Endothelial cell of umbilical vein (primary cell): ENCODE data around the gene MATK. TPM values are rescaled to one million over a fixed set of nuclear protein-coding genes. Genes with fewer than 3 reads are reported as not detected.

Experiments
- BruUV-seq: library from RNA; stranded (reverse); fragments of 400-500 nt; replicated peaks from 2 replicates; lab custom pipeline; 2021; lab: Mats Ljungman, UMichigan
- CTCF ChIA-PET: fragments of 300-600, 350-600 bp; sonication (Branson Sonifier 250); formaldehyde crosslinking; loops from one replicate; lab custom pipeline; 2021; ENCODE audit warnings: antibody characterized with exemption, inconsistent platforms; lab: Charles Lee
- POLR2A ChIA-PET: fragments of 300-600, 350-600 bp; sonication (Branson Sonifier 250); formaldehyde crosslinking; loops from one replicate; lab custom pipeline; 2021; ENCODE audit warnings: antibody characterized with exemption, inconsistent platforms; lab: Charles Lee
- DNase-seq: peaks from one replicate; pipeline ENCODE4 v3.0.0-alpha.2; 2011; ENCODE audit warnings: low read depth, low spot score
- FAIRE-seq: peaks from 2 replicates; lab custom pipeline; 2011; peaks lifted over from hg19 to GRCh38; lab: Jason Lieb, UNC
- H2AFZ ChIP-seq: 2 replicates; pipeline ENCODE4 v1.6.0; 2012; ENCODE audit warnings: low read depth, low read length, control low read depth, inconsistent platforms
- H3K27ac ChIP-seq: 2 replicates; pipeline ENCODE4 v1.5.1; 2011; ENCODE audit warnings: low read depth, mild to moderate bottlenecking, control low read depth, low read length, moderate library complexity; ENCODE audit not compliant: insufficient read depth
- H3K27me3 ChIP-seq, 2 experiments: 2 replicates each; pipeline versions ENCODE4 v1.6.0 to v1.6.1; 2011; ENCODE audit warnings: low read length in 2 of 2, mixed read lengths in 1 of 2; ENCODE audit not compliant: control insufficient read depth in 2 of 2, insufficient read depth in 2 of 2
- H3K36me3 ChIP-seq, 2 experiments: 2 replicates in 1 of 2; 3 replicates in 1 of 2; pipeline ENCODE4 v1.5.1; 2011; ENCODE audit warnings: low read length in 2 of 2, mild to moderate bottlenecking in 1 of 2, moderate library complexity in 1 of 2; ENCODE audit not compliant: control insufficient read depth in 2 of 2, insufficient read depth in 2 of 2; ENCODE audit errors: extremely low read depth in 1 of 2
- H3K4me1 ChIP-seq: 3 replicates; pipeline ENCODE4 v1.5.1; 2011; ENCODE audit warnings: mild to moderate bottlenecking, low read length; ENCODE audit not compliant: control insufficient read depth, insufficient read depth; ENCODE audit errors: extremely low read depth
- H3K4me2 ChIP-seq: 2 replicates; pipeline ENCODE4 v1.6.1; 2011; ENCODE audit warnings: low read length, control low read depth, mixed read lengths; ENCODE audit not compliant: insufficient read depth
- H3K4me3 ChIP-seq, 3 experiments: fragments of 200-600 bp in 1 of 3; sonication (generic), shearing (Covaris generic) in 1 of 3; replicated peaks in 1 of 3; 2 replicates each; pipeline ENCODE4 v1.5.1; 2011 to 2016; ENCODE audit warnings: control low read depth in 3 of 3, low read length in 3 of 3, mild to moderate bottlenecking in 2 of 3, inconsistent platforms in 1 of 3, low read depth in 1 of 3, moderate library complexity in 1 of 3; ENCODE audit not compliant: insufficient read depth in 1 of 3
- H3K79me2 ChIP-seq: 2 replicates; pipeline ENCODE4 v1.6.0; 2012; ENCODE audit warnings: low read length, inconsistent platforms; ENCODE audit not compliant: control insufficient read depth, insufficient read depth
- H3K9ac ChIP-seq: replicated peaks from 2 replicates; pipeline ENCODE3; 2011; ENCODE audit warnings: low read length, control low read depth; ENCODE audit not compliant: insufficient read depth; ENCODE audit errors: extremely low read depth
- H3K9me1 ChIP-seq: replicated peaks from 3 replicates; pipeline ENCODE4 v1.6.0; 2011; ENCODE audit warnings: mild to moderate bottlenecking, low read length; ENCODE audit not compliant: control insufficient read depth, insufficient read depth; ENCODE audit errors: extremely low read depth
- H3K9me3 ChIP-seq: replicated peaks from 2 replicates; pipeline ENCODE4 v1.5.1; 2012; ENCODE audit warnings: low read length, inconsistent platforms; ENCODE audit not compliant: control insufficient read depth, insufficient read depth
- H4K20me1 ChIP-seq: replicated peaks from 2 replicates; pipeline ENCODE3; 2011; ENCODE audit warnings: mild to moderate bottlenecking, low read length; ENCODE audit not compliant: control insufficient read depth, insufficient read depth; ENCODE audit errors: extremely low read depth
- EZH2 ChIP-seq: IDR thresholded peaks from 2 replicates; pipeline ENCODE4 v1.6.1; 2012; ENCODE audit warnings: borderline replicate concordance, low read depth, mild to moderate bottlenecking, moderate library complexity, low read length, inconsistent platforms; ENCODE audit not compliant: severe bottlenecking
- FOS ChIP-seq: IDR thresholded peaks from 2 replicates; pipeline ENCODE4 v1.6.1; 2011; ENCODE audit warnings: mild to moderate bottlenecking, low read length, moderate library complexity, borderline replicate concordance; ENCODE audit not compliant: insufficient read depth
- JUN ChIP-seq: IDR thresholded peaks from 2 replicates; pipeline ENCODE4 v1.6.1; 2011; ENCODE audit warnings: borderline replicate concordance, low read depth; ENCODE audit not compliant: insufficient read length, insufficient read depth
- MYC ChIP-seq: IDR thresholded peaks from one replicate; pipeline ENCODE4 v1.6.1; 2011; ENCODE audit warnings: mild to moderate bottlenecking, low read depth, low read length
- POLR2A ChIP-seq: IDR thresholded peaks from 2 replicates; pipeline ENCODE4 v1.6.1; 2012; ENCODE audit warnings: low read depth, mild to moderate bottlenecking, control low read depth, low read length
- POLR2AphosphoS5 ChIP-seq: IDR thresholded peaks from 2 replicates; pipeline ENCODE4 v1.6.1; 2012; ENCODE audit warnings: low read depth, mild to moderate bottlenecking, control low read depth, low read length, moderate library complexity; ENCODE audit not compliant: insufficient read depth
- dilution Hi-C: fragments of 300-500 bp; cut with MboI; formaldehyde crosslinking; loops from one replicate; pipeline ENCODE4 v1.15.0; 2019; ENCODE audit warnings: low sequenced_read_pairs; ENCODE audit not compliant: extremely low pct_ligation_motif_present
- intact Hi-C: fragments of 100-400 bp; cut with micrococcal nuclease; formaldehyde crosslinking; loops from one replicate; pipeline ENCODE4 v1.10.0; 2022
- polyA plus RNA-seq, 4 experiments: library from polyadenylated mRNA; depleted of rRNA in 3 of 4; stranded (reverse) in 3 of 4; unstranded in 1 of 4; fragments of >200 nt; gene quantifications; 2 replicates each; pipeline versions ENCODE4 v1.2.1 to v1.2.3, GENCODE V29; 2011 to 2012; ENCODE audit warnings: missing spikeins in 1 of 4
- total RNA-seq: library from RNA; stranded (reverse); gene quantifications from 2 replicates; pipeline ENCODE4 v1.2.3, GENCODE V29; 2021

MATK gene
- total and polyA plus RNA-seq, 2 donors (not counting 3 experiments of a cell fraction or from before 2014, with no cell fraction given) = not detected

- no TSS peak for BruUV-seq
Measured at GRCh38 chr19:3778104-3778867, 7.9 kb downstream of the MATK start.

GRCh38 chr19:3776479-3777040, 9.6 kb downstream of the MATK start:
- H3K9ac ChIP-seq = no peak overlapping the region
- intact Hi-C loops = no loop called here
- no peak overlapping the region for H3K27ac ChIP-seq
- POLR2A ChIA-PET = no interaction called here
- no peaks in the 10 kb centered on the region for H3K36me3 ChIP-seq
- no peak overlapping the region for H3K4me3 ChIP-seq
- H3K4me2 ChIP-seq = no peak overlapping the region
- no peak for TF ChIP-seq FOS
- no peak for TF ChIP-seq MYC
- dilution Hi-C loops = no loop called here
- H3K4me1 ChIP-seq = no peaks in the 10 kb centered on the region
- H3K27me3 ChIP-seq = no peaks in the 10 kb centered on the region
- CTCF ChIA-PET = no interaction called here
- H3K79me2 ChIP-seq = no peaks in the 10 kb centered on the region
- FAIRE-seq = no peak
- no peaks in the 10 kb centered on the region for H3K9me1 ChIP-seq
- no TSS peak for BruUV-seq
- H4K20me1 ChIP-seq = no peaks in the 10 kb centered on the region
- H2AFZ ChIP-seq = no peak overlapping the region
- H3K9me3 ChIP-seq = no peaks in the 10 kb centered on the region
- DNase-seq = no peak

More at GRCh38 chr19:3778104-3778867, 7.9 kb downstream of the MATK start:
- Histone ChIP-seq H2AFZ (no peak overlapping the region), H3K4me3 (no peak overlapping the region), H3K9me3 (peaks cover 2% of the 10 kb centered on the region), H3K4me2 (no peak overlapping the region), H4K20me1 (no peaks in the 10 kb centered on the region), H3K27me3 (no peaks in the 10 kb centered on the region), H3K79me2 (no peaks in the 10 kb centered on the region), H3K4me1 (no peaks in the 10 kb centered on the region), H3K27ac (no peak overlapping the region), H3K9ac (no peak overlapping the region), H3K9me1 (no peaks in the 10 kb centered on the region), H3K36me3 (no peaks in the 10 kb centered on the region)
- no peak for FAIRE-seq
- no peak for DNase-seq
- intact Hi-C loops (no loop called here), dilution Hi-C loops (no loop called here)
- no peak for TF ChIP-seq POLR2A
- TF ChIP-seq POLR2AphosphoS5 = no peak
- TF ChIP-seq EZH2 = no peak
- no peak for TF ChIP-seq FOS
- TF ChIP-seq JUN = no peak
- ChIA-PET CTCF (no interaction called here), POLR2A (no interaction called here)
